HG02678 (cell line): Measurements from ENCODE around the gene TMED4.

Experiments used
- ATAC-seq: cut with Tn5 transposase; IDR thresholded peaks from one replicate; pipeline ENCODE4 v1.9.1; 2021; ENCODE audit warnings: mild to moderate bottlenecking, moderate library complexity; ENCODE audit not compliant: unreplicated experiment

The TMED4 gene

GRCh38 chr7:44541028-44541869 lies 40.8 kb downstream of the TMED4 start, which contains the start of gene NPC1L1:
Gene NPC1L1 (minus strand): TSS chr7:44541330. CDS start chr7:44541259, 71 bp downstream.
- ATAC-seq, result no peak

GRCh38 chr7:44540592-44541027 lies 41.4 kb downstream of the TMED4 start:
- ATAC-seq, result no peak

- ATAC-seq, result no peak
Observed at GRCh38 chr7:44539669-44540506, 42.1 kb downstream of the TMED4 start.

- ATAC-seq, result no peak
Observed at GRCh38 chr7:44538798-44539668, 43.0 kb downstream of the TMED4 start.

- no peak for ATAC-seq
Observed at GRCh38 chr7:44538093-44538797, 43.8 kb downstream of the TMED4 start.

GRCh38 chr7:44537442-44537841 lies 44.6 kb downstream of the TMED4 start:
- ATAC-seq, result no peak

- ATAC-seq, result no peak
Observed at GRCh38 chr7:44536090-44536489, 45.9 kb downstream of the TMED4 start.

GRCh38 chr7:44535348-44536064 lies 46.5 kb downstream of the TMED4 start:
- no peak for ATAC-seq

GRCh38 chr7:44534501-44534900 lies 47.5 kb downstream of the TMED4 start:
- no peak for ATAC-seq

- ATAC-seq, result no peak
Observed at GRCh38 chr7:44534087-44534486, 47.9 kb downstream of the TMED4 start.

GRCh38 chr7:44533301-44534055 lies 48.6 kb downstream of the TMED4 start:
- no peak for ATAC-seq

- no peak for ATAC-seq
Observed at GRCh38 chr7:44531421-44532380, 50.3 kb downstream of the TMED4 start.

GRCh38 chr7:44530990-44531389 lies 51.0 kb downstream of the TMED4 start:
- ATAC-seq, result no peak
